Right cardiac atrium (tissue), 5 donors: ENCODE measurements around the gene PSMA7. TPM values are rescaled to one million over a fixed set of nuclear protein-coding genes. Genes with fewer than 3 reads are reported as not detected.
A peak's percentile ranks its signal among the peaks of the same experiment; 100 is the strongest.

Experiments used
- ATAC-seq, 2 donors: fragments of 200-7000 bp; cut with Tn5 transposase; one replicate each; pipeline versions ENCODE4 v1.8.0 to v1.9.1; 2020; ENCODE audit warnings: moderate library complexity in 2 of 2, mild to moderate bottlenecking in 1 of 2
- DNase-seq, 3 donors: peaks; one replicate each; pipeline ENCODE4 v3.0.0-alpha.2; 2020
- H3K27ac ChIP-seq: one replicate; pipeline ENCODE4 v1.5.1; 2013; ENCODE audit warnings: mild to moderate bottlenecking, low read length, control low read depth, moderate library complexity
- H3K27me3 ChIP-seq: one replicate; pipeline ENCODE4 v1.6.1; 2013; ENCODE audit not compliant: control insufficient read depth, insufficient read depth
- H3K4me1 ChIP-seq: one replicate; pipeline ENCODE4 v1.6.1; 2013; ENCODE audit warnings: low read length; ENCODE audit not compliant: control insufficient read depth, insufficient read depth
- H3K4me3 ChIP-seq: one replicate; pipeline ENCODE4 v1.5.1; 2013; ENCODE audit warnings: low read length, control low read depth
- H3K9me3 ChIP-seq: one replicate; pipeline ENCODE4 v1.6.1; 2013; ENCODE audit warnings: low read length; ENCODE audit not compliant: control insufficient read depth
- WGBS: extraction: QIAGEN DNeasy Blood & Tissue Kit; methylation state at CpG from one replicate; pipeline ENCODE4 v1.1.7; 2013; 5-methylcytosine and 5-hydroxymethylcytosine counted together
- intact Hi-C, 4 donors: fragments of 100-400 bp; cut with DNase I; formaldehyde crosslinking; loops; one replicate each; pipeline versions ENCODE4 v1.11.0 to v1.14.0; 2022 to 2023
- polyA plus RNA-seq: library from polyadenylated mRNA; stranded (reverse); fragments of 200-250 nt; gene quantifications from one replicate; pipeline ENCODE4 v1.2.3, GENCODE V29; 2013
- total RNA-seq, 4 donors: library from RNA; stranded (reverse); fragmentation: NEBNext Ultra II Directional; extraction: Animal tissue kit (Norgen Biotek cat#: 25700); gene quantifications; one replicate each; pipeline ENCODE4 v1.2.1, GENCODE V29; 2021
- donor health status: healthy with polysubstance abuse.
- donor health status: DM: no; HTN: yes; CAD: no.
- donor health status: DM: no; HTN: no; CAD: no.
- donor health status: DM: no; HTN: yes; CAD: no; lungs with severe emphysema.
- donor health status: DM: yes; HTN: yes; CAD: no.

The PSMA7 gene
- total and polyA plus RNA-seq, 5 donors: 178 to 244 (median 214) TPM

GRCh38 chr20:62127799-62128198 lies 15.4 kb downstream of the PSMA7 start:
- Histone ChIP-seq H3K4me3 (no peak overlapping the region), H3K4me1 (peaks cover 4% of the 10 kb centered on the region), H3K9me3 (no peaks in the 10 kb centered on the region), H3K27ac (no peak overlapping the region), H3K27me3 (no peaks in the 10 kb centered on the region)
- no peak for ATAC-seq
- no peak for DNase-seq
- WGBS: 85% methylated on average over 6 of the region's 6 CpGs
- intact Hi-C loops: loop anchor here in 1 of 4 donors (10.0 kb wide), 1 partner anchor 63 kb away; the partner anchor contains the start of gene TAF4

- Histone ChIP-seq H3K9me3 (no peaks in the 10 kb centered on the region), H3K4me3 (no peak overlapping the region), H3K27ac (no peak overlapping the region), H3K27me3 (no peaks in the 10 kb centered on the region), H3K4me1 (peaks cover 4% of the 10 kb centered on the region)
- WGBS: 93% methylated on average over 20 of the region's 20 CpGs
- DNase-seq (peak in 1 of 3 donors; percentile 13), ATAC-seq (no peak)
- intact Hi-C loops: loop anchor here in 1 of 4 donors (10.0 kb wide), 1 partner anchor 61 kb away; the partner anchor contains the start of gene TAF4
Observed at GRCh38 chr20:62126141-62126540, 17.1 kb downstream of the PSMA7 start.

- Histone ChIP-seq H3K9me3 (no peaks in the 10 kb centered on the region), H3K4me1 (peaks cover 6% of the 10 kb centered on the region), H3K4me3 (peak overlapping the region; percentile 88), H3K27me3 (no peaks in the 10 kb centered on the region), H3K27ac (peak overlapping the region; percentile 40)
- 23% methylated on average over 19 of the region's 19 CpGs for WGBS
- ATAC-seq: no peak
- DNase-seq: peak in 1 of 3 donors; percentile 33
- intact Hi-C loops: loop anchor here in 2 of 4 donors (5.0 to 10.0 kb wide), 2 partner anchors 56 to 59 kb away; partner anchors contain the start of gene TAF4 (in 2 of the 2)
Observed at GRCh38 chr20:62123450-62124118, 19.6 kb downstream of the PSMA7 start.

GRCh38 chr20:62122654-62123449 lies 20.3 kb downstream of the PSMA7 start:
- peak; percentile 47 to 78 (median 72) for DNase-seq
- H3K27me3 ChIP-seq: no peaks in the 10 kb centered on the region
- ATAC-seq: peak in 1 of 2 donors; percentile 11
- intact Hi-C loops: loop anchor here in 2 of 4 donors (5.0 to 10.0 kb wide), 2 partner anchors 56 to 58 kb away; partner anchors contain the start of gene TAF4 (in 2 of the 2)
- peaks cover 6% of the 10 kb centered on the region for H3K4me1 ChIP-seq
- peak overlapping the region; percentile 54 for H3K27ac ChIP-seq
- peak overlapping the region; percentile 88 for H3K4me3 ChIP-seq
- WGBS: under 1% methylated on average over 77 of the region's 77 CpGs
- no peaks in the 10 kb centered on the region for H3K9me3 ChIP-seq

- H3K4me3 ChIP-seq: peak within 1 kb of the TSS; percentile 88
- DNase-seq (peak; percentile 97 to 99 (median 99)), ATAC-seq (peak; percentile 95)
- H3K27me3 ChIP-seq: no peaks in the 10 kb centered on the region
- under 1% methylated on average over 121 of the region's 124 CpGs for WGBS
- H3K27ac ChIP-seq: peak within 1 kb of the TSS; percentile 98
- no peaks in the 10 kb centered on the region for H3K9me3 ChIP-seq
- H3K4me1 ChIP-seq: peaks cover 6% of the 10 kb centered on the region
- intact Hi-C loops: loop anchor here in 2 of 4 donors (5.0 to 10.0 kb wide), 2 partner anchors 55 to 57 kb away; partner anchors contain the start of gene TAF4 (in 2 of the 2)
Observed at GRCh38 chr20:62121776-62122653, 21.2 kb downstream of the PSMA7 start, which contains the start of gene LSM14B. TSS of gene LSM14B (plus strand) at chr20:62122475. CDS start at chr20:62122667, 192 bp downstream.

- ATAC-seq (peak; percentile 6 to 9), DNase-seq (peak in 1 of 3 donors; percentile 54)
- no peaks in the 10 kb centered on the region for H3K9me3 ChIP-seq
- H3K27me3 ChIP-seq: no peaks in the 10 kb centered on the region
- WGBS: 15% methylated on average over 45 of the region's 45 CpGs
- peak overlapping the region; percentile 98 for H3K27ac ChIP-seq
- peaks cover 6% of the 10 kb centered on the region for H3K4me1 ChIP-seq
- intact Hi-C loops: loop anchor here in 2 of 4 donors (5.0 to 10.0 kb wide), 2 partner anchors 54 to 56 kb away; partner anchors contain the start of gene TAF4 (in 2 of the 2)
- peak overlapping the region; percentile 82 for H3K4me3 ChIP-seq
Observed at GRCh38 chr20:62120990-62121775, 22.0 kb downstream of the PSMA7 start.

GRCh38 chr20:62120365-62120762 lies 22.8 kb downstream of the PSMA7 start:
- Histone ChIP-seq H3K4me1 (peaks cover 6% of the 10 kb centered on the region), H3K4me3 (no peak overlapping the region), H3K27me3 (no peaks in the 10 kb centered on the region), H3K9me3 (no peaks in the 10 kb centered on the region), H3K27ac (peak overlapping the region; percentile 94)
- 92% methylated on average over 5 of the region's 5 CpGs for WGBS
- ATAC-seq (no peak), DNase-seq (peak in 1 of 3 donors; percentile 40)
- intact Hi-C loops: loop anchor here in 2 of 4 donors (5.0 to 10.0 kb wide), 2 partner anchors 53 to 56 kb away; partner anchors contain the start of gene TAF4 (in 2 of the 2)

GRCh38 chr20:62119591-62120364 lies 23.4 kb downstream of the PSMA7 start:
- DNase-seq: peak in 2 of 3 donors; percentile 43 to 70
- WGBS: 61% methylated on average over 10 of the region's 10 CpGs
- ATAC-seq: no peak
- Histone ChIP-seq H3K4me3 (no peak overlapping the region), H3K27ac (peak overlapping the region; percentile 94), H3K4me1 (peaks cover 6% of the 10 kb centered on the region), H3K9me3 (no peaks in the 10 kb centered on the region), H3K27me3 (no peaks in the 10 kb centered on the region)
- intact Hi-C loops: loop anchor here (5.0 to 10.0 kb wide), 3 partner anchors 47 to 55 kb away; partner anchors contain the start of gene TAF4 (in 3 of the 4)

- Histone ChIP-seq H3K27me3 (no peaks in the 10 kb centered on the region), H3K27ac (peak overlapping the region; percentile 94), H3K9me3 (no peaks in the 10 kb centered on the region), H3K4me1 (peaks cover 6% of the 10 kb centered on the region), H3K4me3 (no peak overlapping the region)
- intact Hi-C loops: loop anchor here in 2 of 4 donors (5.0 kb wide), 2 partner anchors 47 to 52 kb away; partner anchors contain the start of gene TAF4 (in 1 of the 2)
- DNase-seq: peak in 1 of 3 donors; percentile 42
- ATAC-seq: no peak
- 76% methylated on average over 5 of the region's 5 CpGs for WGBS
Observed at GRCh38 chr20:62119115-62119514, 24.1 kb downstream of the PSMA7 start.
